KMS-11 (cell line): ENCODE measurements around the gene OR52I2.

ENCODE experiments used
- H2AFZ ChIP-seq: fragments of 200-600 bp; sonication (generic); 2 replicates; pipeline ENCODE4 v1.6.1; 2016; ENCODE audit warnings: antibody characterized with exemption, mixed run types, low read depth
- H3K27ac ChIP-seq: fragments of 200-600 bp; sonication (generic); 2 replicates; pipeline ENCODE4 v1.6.1; 2016; ENCODE audit warnings: mild to moderate bottlenecking, mixed run types
- H3K27me3 ChIP-seq: fragments of 200-600 bp; sonication (generic); 2 replicates; pipeline ENCODE4 v1.6.1; 2017; ENCODE audit warnings: mild to moderate bottlenecking, low read depth, mixed run types, moderate library complexity; ENCODE audit not compliant: insufficient read depth
- H3K36me3 ChIP-seq: fragments of 200-600 bp; sonication (generic); 2 replicates; pipeline ENCODE4 v1.6.1; 2017; ENCODE audit warnings: mild to moderate bottlenecking, mixed run types; ENCODE audit not compliant: insufficient read depth
- H3K4me1 ChIP-seq: fragments of 200-600 bp; sonication (generic); 2 replicates; pipeline ENCODE4 v1.6.1; 2016; ENCODE audit warnings: mild to moderate bottlenecking, low read depth, mixed run types; ENCODE audit not compliant: poor library complexity, severe bottlenecking
- H3K4me2 ChIP-seq: fragments of 200-600 bp; sonication (generic); 2 replicates; pipeline ENCODE4 v1.7.0; 2016; ENCODE audit warnings: mild to moderate bottlenecking, mixed run types
- H3K4me3 ChIP-seq: fragments of 200-600 bp; sonication (generic); IDR thresholded peaks from 2 replicates; pipeline ENCODE4 v1.6.1; 2017; ENCODE audit warnings: low read depth, low read length, mixed read lengths; ENCODE audit not compliant: insufficient read depth
- H3K79me2 ChIP-seq: fragments of 200-600 bp; sonication (generic); 2 replicates; pipeline ENCODE4 v1.6.1; 2016; ENCODE audit warnings: low read depth, mixed run types; ENCODE audit not compliant: insufficient read depth
- H3K9ac ChIP-seq: fragments of 200-600 bp; sonication (generic); 2 replicates; pipeline ENCODE4 v1.6.1; 2016; ENCODE audit warnings: mild to moderate bottlenecking, mixed run types
- H4K20me1 ChIP-seq: fragments of 200-600 bp; sonication (generic); 2 replicates; pipeline ENCODE4 v1.6.1; 2016; ENCODE audit warnings: mild to moderate bottlenecking, mixed run types; ENCODE audit not compliant: insufficient read depth
- CTCF ChIP-seq: fragments of 200-600 bp; sonication (generic); conservative IDR thresholded peaks from 2 replicates; pipeline ENCODE4 v1.6.1; 2017; ENCODE audit warnings: low read depth, mild to moderate bottlenecking, antibody characterized with exemption, low read length, moderate library complexity, mixed read lengths

OR52I2 gene

GRCh38 chr11:4593739-4594138 is 12.2 kb downstream of the OR52I2 start, which contains the start of gene OR52I1:
OR52I1 (plus strand) TSS chr11:4594039; CDS start chr11:4594039, 0 bp downstream.
- no peaks in the 10 kb centered on the region for H3K27me3 ChIP-seq
- no peak within 1 kb of the TSS for H2AFZ ChIP-seq
- no peak within 1 kb of the TSS for H3K4me3 ChIP-seq
- no peaks in the 10 kb centered on the region for H3K36me3 ChIP-seq
- H3K27ac ChIP-seq = no peak within 1 kb of the TSS
- no peak within 1 kb of the TSS for H3K9ac ChIP-seq
- no peak within 1 kb of the TSS for H3K4me2 ChIP-seq
- H3K79me2 ChIP-seq = no peaks in the 10 kb centered on the region
- TF ChIP-seq CTCF = no peak
- H3K4me1 ChIP-seq = no peaks in the 10 kb centered on the region
- H4K20me1 ChIP-seq = no peaks in the 10 kb centered on the region

GRCh38 chr11:4605057-4605456 is 23.5 kb downstream of the OR52I2 start:
- no peaks in the 10 kb centered on the region for H3K36me3 ChIP-seq
- no peaks in the 10 kb centered on the region for H4K20me1 ChIP-seq
- H3K27ac ChIP-seq = no peak overlapping the region

GRCh38 chr11:4606231-4607015 is 24.9 kb downstream of the OR52I2 start:
- no peaks in the 10 kb centered on the region for H3K79me2 ChIP-seq
- no peaks in the 10 kb centered on the region for H3K27me3 ChIP-seq
- no peaks in the 10 kb centered on the region for H3K36me3 ChIP-seq
- H3K4me3 ChIP-seq = no peak overlapping the region
- peak overlapping the region; percentile 81; the same call in 1 of the 2 replicates for H3K4me2 ChIP-seq
- no peaks in the 10 kb centered on the region for H4K20me1 ChIP-seq
- no peak overlapping the region for H3K9ac ChIP-seq
- H2AFZ ChIP-seq = no peak overlapping the region
- no peak for TF ChIP-seq CTCF
- H3K4me1 ChIP-seq = peaks cover 10% of the 10 kb centered on the region
- H3K27ac ChIP-seq = no peak overlapping the region

More at GRCh38 chr11:4605057-4605456, 23.5 kb downstream of the OR52I2 start:
- TF ChIP-seq CTCF = no peak
- H3K4me2 ChIP-seq = no peak overlapping the region
- H3K4me1 ChIP-seq = peaks cover 10% of the 10 kb centered on the region
- H3K79me2 ChIP-seq = no peaks in the 10 kb centered on the region
- no peak overlapping the region for H3K4me3 ChIP-seq
- H2AFZ ChIP-seq = no peak overlapping the region
- H3K9ac ChIP-seq = no peak overlapping the region
- no peaks in the 10 kb centered on the region for H3K27me3 ChIP-seq

GRCh38 chr11:4607096-4607495 is 25.6 kb downstream of the OR52I2 start:
- H3K4me3 ChIP-seq = no peak overlapping the region
- H3K4me1 ChIP-seq = peaks cover 10% of the 10 kb centered on the region
- peak overlapping the region; percentile 69; the same call in 1 of the 2 replicates for H3K9ac ChIP-seq
- H4K20me1 ChIP-seq = no peaks in the 10 kb centered on the region
- H3K27ac ChIP-seq = no peak overlapping the region
- TF ChIP-seq CTCF = no peak
- no peaks in the 10 kb centered on the region for H3K79me2 ChIP-seq
- no peaks in the 10 kb centered on the region for H3K27me3 ChIP-seq
- H3K36me3 ChIP-seq = no peaks in the 10 kb centered on the region
- peak overlapping the region; percentile 85; the same call in 1 of the 2 replicates for H2AFZ ChIP-seq
- H3K4me2 ChIP-seq = peak overlapping the region; percentile 81
